Heart left ventricle (tissue), 16 donors: ENCODE data around the gene ARHGAP40. TPM values are rescaled to one million over a fixed set of nuclear protein-coding genes. Genes with fewer than 3 reads are reported as not detected.

Experiments used
- ATAC-seq, 4 donors: fragments of 200-7000 bp; cut with Tn5 transposase; one replicate each; pipeline ENCODE4 v1.9.1; 2020 to 2022; ENCODE audit warnings: moderate library complexity in 4 of 4, mild to moderate bottlenecking in 3 of 4, moderate number of reproducible peaks in 1 of 4
- DNase-seq, 5 donors: peaks; one replicate each; pipeline ENCODE4 v3.0.0-alpha.2; 2020
- H3K27ac ChIP-seq, 12 donors: fragments of 200-600 bp; sonication (generic) in 4 of 12; one replicate each; pipeline versions ENCODE4 v1.5.0 to v1.8.0; 2016 to 2022; ENCODE audit warnings: mild to moderate bottlenecking in 2 of 12
- H3K27me3 ChIP-seq, 9 donors: fragments of 200-600 bp; sonication (generic) in 2 of 9; one replicate each; pipeline versions ENCODE4 v1.5.1 to v1.8.0; 2016 to 2022; ENCODE audit warnings: mild to moderate bottlenecking in 3 of 9
- H3K36me3 ChIP-seq, 9 donors: fragments of 200-600 bp; sonication (generic) in 2 of 9; one replicate each; pipeline versions ENCODE4 v1.5.0 to v1.8.0; 2018 to 2022; ENCODE audit warnings: mild to moderate bottlenecking in 2 of 9
- H3K4me1 ChIP-seq, 12 donors: fragments of 200-600 bp; sonication (generic) in 4 of 12; one replicate each; pipeline versions ENCODE4 v1.5.0 to v1.8.0; 2016 to 2022; ENCODE audit warnings: mild to moderate bottlenecking in 3 of 12
- H3K4me3 ChIP-seq, 12 donors: fragments of 200-600 bp; sonication (generic) in 4 of 12; one replicate each; pipeline versions ENCODE4 v1.5.0 to v1.8.0; 2017 to 2022; ENCODE audit warnings: mild to moderate bottlenecking in 9 of 12, moderate library complexity in 4 of 12
- H3K9me3 ChIP-seq, 12 donors: fragments of 200-600 bp; sonication (generic) in 4 of 12; one replicate each; pipeline versions ENCODE4 v1.5.0 to v1.8.0; 2016 to 2022; ENCODE audit warnings: mild to moderate bottlenecking in 1 of 12
- POLR2A ChIP-seq, 2 donors: fragments of 450-650 bp; IDR thresholded peaks; one replicate each; pipeline ENCODE4 v1.6.1; 2017; ENCODE audit warnings: antibody characterized with exemption in 2 of 2, mild to moderate bottlenecking in 2 of 2, moderate library complexity in 2 of 2
- WGBS, 4 donors: extraction: QIAGEN DNeasy Blood & Tissue Kit in 2 of 4; methylation state at CpG; one replicate each; pipeline versions ENCODE4 v1.1.5 to v1.1.7; 2013 to 2018; 5-methylcytosine and 5-hydroxymethylcytosine counted together
- intact Hi-C, 10 donors: fragments of 100-400 bp; cut with DNase I; formaldehyde crosslinking; loops; one replicate each; pipeline versions ENCODE4 v1.11.1 to v1.14.2; 2022
- polyA plus RNA-seq, 2 donors: library from polyadenylated mRNA; stranded (reverse); fragments of 200-250 nt; gene quantifications; one replicate each; pipeline ENCODE4 v1.2.3, GENCODE V29; 2013
- total RNA-seq, 9 donors: library from RNA; depleted of rRNA in 2 of 9; stranded (reverse); fragments of >200 nt in 2 of 9; fragmentation: NEBNext Ultra II Directional in 3 of 9; extraction: Animal tissue kit (Norgen Biotek cat#: 25700) in 3 of 9; gene quantifications; one replicate each; pipeline versions ENCODE4 v1.1.0 to v1.2.4, GENCODE V29; 2016 to 2023
- TF ChIP-seq, protein P1 (sequence below), 12 donors: fragments of 200-600 bp; sonication (generic) in 4 of 12; IDR thresholded peaks; one replicate each; pipeline versions ENCODE4 v1.5.0 to v1.8.0; 2018 to 2022; ENCODE audit warnings: antibody characterized with exemption in 12 of 12, mild to moderate bottlenecking in 5 of 12
- donor health status: ischemic (EF 13 %, LVEDD 7.1; RV severe dilation, severe dysfunction).
- donor health status: healthy with polysubstance abuse.
- donor health status: DM: no; HTN: yes; CAD: no.
- donor health status: DM: no; HTN: no; CAD: no.
- donor health status: ischemic (EF 25% LVEDD 6.9; RV normal size, moderate dysfunction).
- donor health status: ischemic (EF 25% LVEDD 5.7; RV mildly dilated, moderate dysfunction).
- donor health status: healthy.
- donor health status: DM: yes; HTN: yes; CAD: no.
- donor health status: ischemic (EF 35%, LVEDD 5.7; RV mildly dilated, moderate dysfunction).
- donor health status: nonischemic (EF 11% LVEDD 7.7; RV severe dilation, severe dysfunction).
- donor health status: DM: yes; HTN: yes; CAD: no.
- donor health status: PGD.
- donor health status: ischemic (EF 29% LVEDD 5.4; RV normal size, mild dysfunction).
- donor health status: nonischemic (EF 23%, LVEDD 6.1; RV moderate dilation, normal function).

Gene ARHGAP40
- total and polyA plus RNA-seq, 11 donors, result 0.03 TPM; not detected in 10

DNA sequence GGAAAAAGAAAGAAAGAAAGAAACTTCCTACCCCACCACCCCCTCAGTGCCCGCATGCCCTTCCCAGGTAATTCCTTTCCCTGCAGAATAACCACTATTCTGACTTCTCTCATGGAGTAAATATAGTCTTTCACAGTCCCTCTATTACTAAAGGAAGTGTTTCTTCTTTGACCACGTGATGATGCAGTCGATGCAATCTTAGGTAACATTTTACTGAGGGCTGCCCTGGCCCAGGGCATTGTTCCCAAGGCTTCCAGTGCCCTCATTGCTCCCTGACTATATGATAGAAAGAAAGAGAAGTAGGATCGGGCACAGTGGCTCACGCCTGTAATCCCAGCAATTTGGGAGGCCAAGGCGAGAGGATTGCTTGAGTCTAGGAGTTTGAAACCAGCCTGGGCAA lies 29.1 kb downstream of the ARHGAP40 start:
- intact Hi-C loops, result no loop called here
- no peak for ATAC-seq
- Histone ChIP-seq H3K27ac (no peak overlapping the region), H3K27me3 (peaks cover 0 to 16% (median 0%) of the 10 kb centered on the region in 9 donors), H3K36me3 (no peaks in the 10 kb centered on the region), H3K4me3 (no peak overlapping the region), H3K4me1 (peaks cover 0 to 3% (median 0%) of the 10 kb centered on the region in 12 donors), H3K9me3 (no peaks in the 10 kb centered on the region)
- WGBS, 4 donors, result 77 to 80% (median 78%) methylated on average over 6 of the region's 6 CpGs
- DNase-seq, result no peak
- TF ChIP-seq POLR2A (IDR thresholded peaks at IDR 0.05), result no peak
- TF ChIP-seq, protein P1, sequence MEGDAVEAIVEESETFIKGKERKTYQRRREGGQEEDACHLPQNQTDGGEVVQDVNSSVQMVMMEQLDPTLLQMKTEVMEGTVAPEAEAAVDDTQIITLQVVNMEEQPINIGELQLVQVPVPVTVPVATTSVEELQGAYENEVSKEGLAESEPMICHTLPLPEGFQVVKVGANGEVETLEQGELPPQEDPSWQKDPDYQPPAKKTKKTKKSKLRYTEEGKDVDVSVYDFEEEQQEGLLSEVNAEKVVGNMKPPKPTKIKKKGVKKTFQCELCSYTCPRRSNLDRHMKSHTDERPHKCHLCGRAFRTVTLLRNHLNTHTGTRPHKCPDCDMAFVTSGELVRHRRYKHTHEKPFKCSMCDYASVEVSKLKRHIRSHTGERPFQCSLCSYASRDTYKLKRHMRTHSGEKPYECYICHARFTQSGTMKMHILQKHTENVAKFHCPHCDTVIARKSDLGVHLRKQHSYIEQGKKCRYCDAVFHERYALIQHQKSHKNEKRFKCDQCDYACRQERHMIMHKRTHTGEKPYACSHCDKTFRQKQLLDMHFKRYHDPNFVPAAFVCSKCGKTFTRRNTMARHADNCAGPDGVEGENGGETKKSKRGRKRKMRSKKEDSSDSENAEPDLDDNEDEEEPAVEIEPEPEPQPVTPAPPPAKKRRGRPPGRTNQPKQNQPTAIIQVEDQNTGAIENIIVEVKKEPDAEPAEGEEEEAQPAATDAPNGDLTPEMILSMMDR (IDR thresholded peaks at IDR 0.05), result no peak

DNA sequence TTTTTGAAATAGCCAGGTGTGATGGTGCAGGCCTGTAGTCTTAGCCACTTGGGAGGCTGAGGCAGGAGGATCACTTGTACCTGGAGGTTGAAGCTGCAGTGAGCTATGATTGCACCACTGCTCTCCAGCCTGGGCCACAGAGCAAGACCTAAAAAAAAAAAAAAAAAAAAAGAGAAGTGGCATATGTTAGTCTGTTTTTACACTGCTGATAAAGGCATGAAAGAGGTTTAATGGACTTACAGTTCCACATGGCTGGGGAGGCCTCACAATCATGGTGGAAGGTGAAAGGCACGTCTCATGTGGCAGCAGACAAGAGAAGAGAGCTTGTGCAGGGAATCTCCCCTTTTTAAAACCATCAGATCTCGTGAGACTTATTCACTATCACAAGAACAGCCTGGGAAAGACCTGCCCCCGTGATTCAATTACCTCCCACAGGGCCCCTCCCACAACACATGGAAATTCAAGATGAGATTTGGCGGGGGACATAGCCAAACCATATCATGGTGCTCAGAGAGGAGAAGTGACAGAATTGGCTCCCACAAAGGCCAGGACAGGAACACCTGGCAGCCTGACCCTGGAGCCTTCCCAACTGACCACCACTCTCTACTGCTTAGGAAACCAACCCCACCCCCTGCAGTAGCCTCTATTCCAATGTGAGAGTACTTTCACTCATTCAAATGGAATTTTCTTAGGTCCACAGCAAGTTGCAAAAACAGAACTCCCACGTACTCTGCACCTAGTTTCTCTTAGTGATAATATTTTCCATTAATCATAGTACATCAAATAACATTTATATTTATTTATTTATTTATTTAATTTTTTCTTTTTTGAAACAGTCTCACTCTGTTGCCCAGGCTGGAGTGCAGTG lies 29.8 kb downstream of the ARHGAP40 start:
- no peak overlapping the region for H3K4me3 ChIP-seq
- H3K9me3 ChIP-seq, result no peaks in the 10 kb centered on the region
- H3K4me1 ChIP-seq, result peaks cover 0 to 3% (median 0%) of the 10 kb centered on the region in 12 donors
- DNase-seq, result no peak
- no peak for TF ChIP-seq POLR2A (IDR thresholded peaks at IDR 0.05)
- TF ChIP-seq, protein P1 (IDR thresholded peaks at IDR 0.05), result no peak
- peaks cover 0 to 16% (median 0%) of the 10 kb centered on the region in 9 donors for H3K27me3 ChIP-seq
- 48 to 52% (median 49%) methylated on average over 5 of the region's 5 CpGs for WGBS, 4 donors
- no peaks in the 10 kb centered on the region for H3K36me3 ChIP-seq
- no peak overlapping the region for H3K27ac ChIP-seq
- no peak for ATAC-seq
- intact Hi-C loops, result no loop called here

DNA sequence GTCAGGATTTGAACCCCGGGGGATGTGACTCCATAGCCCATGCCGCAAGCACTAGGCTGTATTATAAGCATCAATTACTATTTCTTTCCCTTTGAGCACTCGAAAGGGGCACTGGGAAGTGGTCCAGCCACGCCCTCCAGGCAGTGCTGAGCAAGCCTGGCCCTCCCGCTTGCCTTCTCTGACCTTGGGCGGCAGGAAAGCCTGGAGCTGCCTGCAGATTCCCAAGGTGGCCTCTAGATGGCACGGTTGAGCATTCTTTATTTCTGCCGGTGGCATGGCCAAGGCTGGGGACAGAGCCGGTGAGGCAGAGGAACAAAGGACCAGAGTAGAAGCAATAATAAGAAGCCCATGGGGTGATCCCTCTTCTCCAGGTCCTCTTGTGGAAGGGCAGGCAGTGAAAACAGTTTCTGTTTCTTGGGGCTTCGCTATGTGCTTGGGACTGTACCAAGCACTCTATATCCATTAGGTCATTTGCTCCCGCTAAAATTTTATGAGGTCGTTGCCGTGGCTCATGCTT lies 32.0 kb downstream of the ARHGAP40 start:
- peaks cover 0 to 3% (median 0%) of the 10 kb centered on the region in 12 donors for H3K4me1 ChIP-seq
- no peak for TF ChIP-seq POLR2A (IDR thresholded peaks at IDR 0.05)
- TF ChIP-seq, protein P1 (IDR thresholded peaks at IDR 0.05), result peak; percentile 73 to 90 (median 80)
- ATAC-seq (peak; percentile 32 to 84 (median 65)), DNase-seq (peak in 4 of 5 donors; percentile 15 to 40 (median 31))
- intact Hi-C loops, result no loop called here
- H3K27me3 ChIP-seq, result peaks cover 0 to 18% (median 0%) of the 10 kb centered on the region in 9 donors
- H3K9me3 ChIP-seq, result no peaks in the 10 kb centered on the region
- no peak overlapping the region for H3K27ac ChIP-seq
- 37 to 42% (median 40%) methylated on average over 13 of the region's 13 CpGs for WGBS, 4 donors
- no peaks in the 10 kb centered on the region for H3K36me3 ChIP-seq
- no peak overlapping the region for H3K4me3 ChIP-seq

DNA sequence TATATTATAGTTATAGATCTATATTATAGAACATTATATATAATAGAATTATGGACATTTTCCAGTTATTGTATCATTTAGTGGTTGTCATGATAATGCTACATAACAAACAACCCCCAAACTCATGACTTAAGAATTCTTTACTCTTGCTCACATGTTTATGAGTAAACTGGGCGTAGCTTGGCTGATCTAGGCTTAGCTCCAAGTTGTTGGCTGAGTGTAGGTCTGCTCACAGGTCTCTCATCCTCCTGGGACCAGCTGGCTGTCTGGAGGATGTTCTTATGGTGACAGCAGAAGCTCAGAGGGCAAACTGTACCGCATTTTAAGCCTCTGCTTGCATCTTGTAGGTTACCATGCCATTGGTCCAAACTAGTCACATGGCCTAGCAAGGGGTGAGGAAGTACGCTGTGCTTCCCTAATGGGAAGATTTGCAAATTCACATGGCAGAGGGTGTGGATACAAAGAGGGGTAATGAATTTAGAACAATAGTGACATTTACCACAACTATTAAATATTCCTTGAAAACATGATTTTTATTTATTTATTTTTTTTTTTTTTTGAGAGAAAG lies 34.2 kb downstream of the ARHGAP40 start:
- intact Hi-C loops, result no loop called here
- WGBS, 4 donors, result 51 to 57% (median 54%) methylated on average over 3 of the region's 3 CpGs

More for the DNA sequence above, 34.2 kb downstream of the ARHGAP40 start:
- Histone ChIP-seq H3K4me3 (no peak overlapping the region), H3K36me3 (no peaks in the 10 kb centered on the region), H3K27me3 (peaks cover 0 to 18% (median 0%) of the 10 kb centered on the region in 9 donors), H3K9me3 (no peaks in the 10 kb centered on the region), H3K4me1 (peaks cover 0 to 3% (median 0%) of the 10 kb centered on the region in 12 donors), H3K27ac (no peak overlapping the region)
- ATAC-seq (no peak), DNase-seq (no peak)
- no peak for TF ChIP-seq POLR2A (IDR thresholded peaks at IDR 0.05)
- TF ChIP-seq, protein P1 (IDR thresholded peaks at IDR 0.05), result no peak
